HG03135 (cell line): ENCODE results near the gene PPP2R5C.

ENCODE experiments used
- ATAC-seq: cut with Tn5 transposase; IDR thresholded peaks from one replicate; pipeline ENCODE4 v1.9.1; 2021; ENCODE audit warnings: mild to moderate bottlenecking, moderate library complexity; ENCODE audit not compliant: unreplicated experiment

Gene PPP2R5C

DNA sequence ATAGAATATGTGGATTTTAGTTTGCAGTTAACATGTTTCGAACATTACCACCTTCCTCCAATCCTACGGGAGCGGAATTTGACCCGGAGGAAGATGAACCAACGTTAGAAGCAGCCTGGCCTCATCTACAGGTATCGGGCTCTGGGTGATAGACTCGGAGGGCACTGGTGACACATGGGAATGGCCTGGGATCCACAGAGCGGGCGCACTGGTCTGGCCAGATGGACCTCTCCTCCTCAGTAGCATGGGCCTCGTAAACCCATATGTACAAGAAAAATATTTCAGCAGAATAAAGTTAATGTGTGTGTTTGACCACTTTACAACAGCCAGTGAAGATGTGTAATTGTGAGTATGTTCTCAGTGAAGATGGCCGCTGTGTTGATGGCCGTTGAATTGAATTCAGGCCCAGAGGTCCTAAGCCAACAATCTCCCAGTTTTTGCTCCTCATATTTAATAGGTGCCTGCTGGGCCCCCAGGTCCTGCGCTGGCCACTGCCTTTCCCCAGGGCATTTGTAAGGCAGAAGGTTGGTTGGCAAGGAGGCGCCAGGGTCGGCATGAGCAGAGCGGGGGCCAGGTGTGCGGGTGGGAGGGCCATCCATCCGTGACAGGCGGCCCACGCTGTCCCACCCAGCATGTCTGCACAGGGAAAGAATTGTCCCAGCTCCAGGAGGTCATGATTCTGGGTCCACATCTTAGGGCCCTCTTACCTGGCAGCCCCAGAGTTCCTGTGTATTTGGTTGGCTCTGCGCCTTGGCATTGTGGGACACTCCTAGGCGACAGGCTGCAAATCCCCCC, 120.8 kb downstream of the PPP2R5C start:
- ATAC-seq: no peak

DNA sequence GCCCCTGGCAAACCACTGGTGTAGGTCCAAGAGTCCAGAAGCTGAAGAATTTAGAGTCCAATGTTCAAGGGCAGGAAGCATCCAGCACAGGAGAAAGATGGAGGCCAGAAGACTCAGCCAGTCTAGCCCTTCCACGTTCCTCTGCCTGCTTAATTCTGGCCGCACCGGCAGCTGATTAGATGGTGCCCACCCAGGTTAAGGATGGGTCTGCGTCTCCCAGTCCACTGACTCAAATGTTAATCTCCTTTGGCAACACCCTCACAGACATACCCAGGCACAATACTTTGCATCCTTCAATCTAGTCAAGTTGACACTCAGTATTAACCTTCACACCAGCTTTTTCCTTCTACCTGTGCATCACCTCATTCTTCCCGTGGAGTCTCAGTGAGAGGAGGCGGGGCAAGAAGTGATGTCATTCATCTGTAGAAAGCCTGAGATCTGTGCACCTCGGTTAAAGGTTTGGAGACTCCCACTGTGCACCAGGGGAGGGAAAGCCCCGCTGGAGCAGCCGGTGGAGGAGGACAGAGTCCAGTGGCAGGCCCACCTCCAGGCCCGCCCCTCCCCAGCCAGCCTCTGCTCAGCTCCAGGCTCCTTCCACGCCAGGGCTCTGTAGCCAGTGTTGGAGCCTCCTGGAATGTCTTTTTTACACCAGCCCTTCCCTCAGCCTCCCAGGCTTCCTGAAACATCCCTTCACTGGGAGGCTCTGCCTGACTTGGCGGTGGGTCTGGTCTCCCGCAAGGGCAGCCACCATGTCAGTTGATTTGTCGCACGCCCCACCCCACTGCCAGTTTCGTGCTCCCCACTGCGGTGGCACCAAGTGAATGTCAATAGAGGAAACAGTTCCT, 122.8 kb downstream of the PPP2R5C start:
- ATAC-seq: no peak

DNA sequence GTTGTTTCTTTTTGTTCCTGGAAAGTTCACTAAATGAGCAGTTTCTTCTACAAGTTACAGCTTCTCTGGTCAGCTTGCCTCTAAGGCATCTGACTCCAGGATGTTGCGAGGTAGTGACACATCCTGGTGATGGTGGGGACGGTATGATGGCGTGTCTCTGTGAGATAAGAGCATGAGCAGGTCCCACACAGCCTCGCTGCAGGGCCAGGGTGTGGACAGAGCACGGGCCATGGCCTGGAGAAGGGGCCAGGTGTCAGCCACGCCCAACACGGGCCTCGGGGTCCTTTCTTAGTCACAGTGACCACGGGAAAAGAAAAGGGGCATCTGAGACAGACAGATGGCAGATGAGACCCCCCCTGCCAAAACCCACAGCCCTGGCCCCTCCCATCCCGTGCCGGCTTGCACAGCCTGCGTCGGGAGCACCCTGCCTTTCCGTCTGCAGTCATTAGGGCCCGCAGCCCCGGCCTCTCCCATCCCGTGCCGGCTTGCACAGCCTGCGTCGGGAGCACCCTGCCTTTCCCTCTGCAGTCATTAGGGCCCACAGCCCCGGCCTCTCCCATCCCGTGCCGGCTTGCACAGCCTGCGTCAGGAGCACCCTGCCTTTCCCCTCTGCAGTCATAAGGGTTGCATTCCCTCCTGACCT, 123.5 kb downstream of the PPP2R5C start:
- ATAC-seq: no peak

DNA sequence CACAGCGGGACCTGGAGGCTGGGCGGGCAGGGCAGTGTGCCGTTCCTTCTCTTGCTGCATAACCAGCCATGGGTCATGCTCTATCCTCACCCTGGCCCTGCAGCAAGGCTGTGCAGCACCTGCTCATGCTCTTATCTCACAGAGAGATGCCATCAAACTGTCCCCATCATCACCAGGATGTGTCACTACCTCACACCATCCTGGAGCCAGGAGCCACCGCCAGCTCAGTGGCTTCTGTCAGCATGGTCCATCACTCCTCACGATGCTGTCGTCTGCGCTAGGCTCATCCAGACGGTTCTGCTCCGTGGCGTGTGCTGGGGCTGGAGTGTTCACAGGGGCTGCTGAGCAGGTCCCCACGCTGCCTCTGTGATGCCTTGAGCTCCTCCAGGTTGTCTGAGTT, 125.7 kb downstream of the PPP2R5C start:
- ATAC-seq: no peak

DNA sequence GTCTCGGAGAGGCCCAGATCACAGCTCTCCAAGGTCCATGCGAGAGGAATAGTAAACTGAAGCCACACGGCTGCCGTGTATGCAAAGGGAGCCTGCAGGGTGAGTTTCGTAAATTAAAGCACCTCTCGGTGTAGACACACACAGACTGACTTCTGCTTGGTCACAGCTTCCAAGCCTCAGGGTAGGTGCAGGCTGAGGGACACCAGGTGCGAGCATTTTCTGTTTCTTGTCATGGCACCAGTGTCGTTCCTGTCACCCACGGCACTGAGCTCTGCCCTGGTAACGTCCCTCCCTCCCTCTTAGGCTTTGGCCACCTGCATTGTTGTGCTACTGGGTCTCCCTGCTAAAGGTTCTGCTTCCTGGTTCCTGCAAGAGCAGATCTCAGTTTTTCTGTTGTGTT, 126.7 kb downstream of the PPP2R5C start:
- ATAC-seq: no peak

DNA sequence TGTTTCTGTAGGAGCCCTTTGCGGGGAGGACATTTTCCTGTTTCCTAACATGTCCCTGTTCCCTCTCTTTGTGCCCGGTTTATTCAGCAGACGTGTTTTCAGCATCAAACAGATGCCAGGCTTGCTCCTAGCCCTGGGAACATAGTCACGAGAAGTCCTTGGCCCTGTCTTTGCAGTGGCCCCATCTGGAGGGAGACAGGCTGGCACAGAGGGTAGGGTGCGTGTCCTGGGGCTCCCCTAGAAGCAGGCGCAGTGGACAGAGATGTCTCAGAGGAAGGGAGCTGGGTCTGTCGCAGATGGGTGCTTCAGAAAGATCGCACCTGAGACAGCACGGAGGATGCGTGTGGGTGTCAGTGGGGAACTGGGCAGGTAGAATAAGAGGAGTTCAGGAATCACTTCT, 127.9 kb downstream of the PPP2R5C start:
- ATAC-seq: no peak

DNA sequence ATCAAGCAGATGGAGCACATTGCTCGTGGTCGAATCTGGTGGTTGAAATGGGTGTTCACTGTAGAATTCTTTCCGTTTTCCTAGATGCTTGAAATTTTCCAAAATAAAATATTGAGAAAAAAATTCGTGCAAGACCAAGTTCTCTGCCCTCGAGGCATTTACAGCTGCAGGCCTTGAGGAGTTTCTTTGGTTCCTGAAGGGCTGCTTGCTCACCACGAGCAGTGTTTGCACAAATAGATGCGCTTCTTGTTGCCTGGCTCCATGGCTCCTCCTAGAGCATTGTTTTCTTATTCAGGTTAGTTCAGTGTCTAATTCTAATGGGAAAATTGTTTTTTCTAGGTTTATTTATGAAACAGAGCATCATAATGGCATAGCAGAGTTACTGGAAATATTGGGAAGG, 128.4 kb downstream of the PPP2R5C start:
- no peak for ATAC-seq

DNA sequence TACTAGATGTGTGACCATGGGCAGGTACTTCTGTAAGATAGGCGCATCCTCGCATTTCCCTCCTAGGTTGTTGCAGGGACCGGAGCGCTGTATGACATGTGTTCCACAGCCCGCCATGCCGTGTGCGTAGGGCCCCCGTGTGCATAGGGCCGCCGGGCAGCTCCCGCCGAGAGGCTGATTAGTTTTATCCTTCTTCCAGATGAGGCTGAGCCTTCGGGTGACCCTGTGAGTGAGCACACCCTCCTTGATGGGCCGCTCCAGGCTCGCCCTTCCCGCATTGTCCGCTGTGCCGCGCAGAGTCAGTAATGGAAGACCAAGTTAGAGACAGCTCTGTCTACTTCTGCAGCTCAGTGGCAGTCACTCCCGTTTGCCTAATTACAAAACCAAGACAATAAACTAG, 130.0 kb downstream of the PPP2R5C start:
- no peak for ATAC-seq

DNA sequence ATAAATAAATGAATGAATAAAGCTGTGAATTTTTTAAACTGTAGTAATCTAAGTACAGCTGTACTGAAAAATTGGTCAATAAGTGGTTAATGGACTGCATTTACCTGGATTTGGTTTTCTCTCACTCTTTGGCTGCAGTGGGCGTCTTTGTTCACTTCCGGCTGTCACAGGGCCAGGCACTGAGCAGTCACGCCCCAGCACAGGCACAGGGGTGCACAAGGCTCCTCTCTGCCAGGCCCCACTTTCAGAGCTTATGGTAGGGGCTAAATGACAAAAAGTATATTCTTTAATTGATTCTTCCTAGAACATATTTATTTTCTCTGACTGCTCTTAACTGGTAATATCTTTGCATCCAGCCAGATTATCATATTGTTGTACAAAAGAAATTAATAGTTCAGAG, 132.2 kb downstream of the PPP2R5C start:
- ATAC-seq: no peak

DNA sequence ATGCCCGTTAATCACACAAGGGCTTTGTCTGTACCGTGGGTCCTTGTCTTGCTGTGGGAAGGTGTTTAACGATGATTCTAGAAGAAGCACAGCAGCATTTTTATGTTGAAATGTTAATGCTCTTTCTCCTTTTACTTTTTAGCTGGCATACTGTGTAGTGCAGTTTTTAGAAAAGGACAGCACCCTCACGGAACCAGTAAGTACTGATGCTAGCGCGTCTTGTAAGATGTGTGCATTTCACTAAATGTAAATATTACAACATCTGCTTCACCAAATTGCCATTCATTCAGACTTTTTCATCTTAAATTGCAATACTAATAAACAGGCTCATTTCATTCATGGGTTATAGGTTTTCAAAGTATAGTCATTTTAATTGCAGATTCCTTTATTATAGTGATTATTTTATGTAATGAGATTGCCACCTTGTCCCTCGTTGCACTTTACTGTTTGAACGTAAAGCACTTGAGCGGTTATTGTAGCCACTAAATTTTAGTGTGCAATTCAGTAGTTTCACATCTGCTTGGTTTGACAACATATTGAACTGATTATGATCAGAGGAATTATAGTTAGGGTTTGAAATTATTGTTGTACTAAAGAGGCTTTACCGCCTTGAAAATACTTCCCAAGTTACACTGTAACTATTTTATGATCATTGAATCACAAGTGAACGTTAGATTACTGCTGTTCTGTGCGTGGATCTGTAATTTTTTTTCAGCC, 133.0 kb downstream of the PPP2R5C start:
- no peak for ATAC-seq

DNA sequence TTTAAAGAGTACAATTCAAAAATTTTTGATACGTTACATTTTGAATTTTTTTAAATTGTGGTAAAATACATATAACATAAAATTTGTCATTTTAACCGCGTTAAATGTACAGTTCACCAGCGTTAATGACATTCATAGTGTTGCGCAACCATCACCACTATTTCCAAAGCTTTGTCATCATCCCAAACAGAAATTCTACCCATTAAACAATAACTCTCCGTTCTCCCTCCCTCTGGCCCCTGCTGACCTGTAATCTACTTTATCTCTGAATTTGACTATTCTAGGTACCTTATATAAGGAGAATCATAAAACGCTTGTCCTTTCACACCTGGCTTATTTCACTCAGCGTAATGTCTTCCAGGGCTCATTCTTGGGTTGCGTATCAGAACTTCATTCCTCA, 133.7 kb downstream of the PPP2R5C start:
- no peak for ATAC-seq

DNA sequence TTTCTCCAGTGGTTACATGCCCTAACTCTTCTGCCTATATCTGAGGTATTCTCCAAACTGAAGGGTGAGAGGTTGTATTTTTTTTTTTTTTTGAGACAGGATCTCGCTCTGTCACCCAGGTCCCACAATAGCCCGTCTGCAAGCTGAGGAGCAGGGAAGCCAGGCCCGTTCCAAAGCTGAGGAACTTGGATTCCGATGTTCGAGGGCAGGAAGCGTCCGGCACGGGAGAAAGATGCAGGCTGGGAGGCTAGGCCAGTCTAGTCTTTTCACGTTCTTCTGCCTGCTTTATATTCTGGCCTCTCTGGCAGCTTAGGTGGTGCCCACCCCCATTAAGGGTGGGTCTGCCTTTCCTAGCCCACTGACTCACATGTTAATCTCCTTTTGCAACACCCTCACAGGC, 135.8 kb downstream of the PPP2R5C start:
- no peak for ATAC-seq

DNA sequence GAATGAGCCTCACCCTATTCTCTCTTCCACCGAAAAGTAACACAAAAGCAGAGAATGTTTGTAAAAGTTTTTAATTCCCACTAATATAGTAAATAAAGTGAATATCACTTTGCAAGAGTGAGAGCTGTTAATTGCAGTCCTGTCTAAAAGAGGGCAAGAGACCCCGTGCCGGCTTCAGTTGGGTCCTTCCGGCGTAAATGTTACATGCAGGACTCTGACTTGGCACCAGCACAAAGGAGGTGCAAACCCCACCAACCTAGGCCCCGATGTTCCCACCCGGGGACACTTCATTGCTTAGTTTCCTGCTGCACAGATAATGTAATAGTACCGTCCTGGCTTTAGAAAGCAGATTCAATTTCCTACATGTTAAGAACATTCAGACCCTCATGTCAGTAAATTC, 136.9 kb downstream of the PPP2R5C start:
- ATAC-seq: no peak

DNA sequence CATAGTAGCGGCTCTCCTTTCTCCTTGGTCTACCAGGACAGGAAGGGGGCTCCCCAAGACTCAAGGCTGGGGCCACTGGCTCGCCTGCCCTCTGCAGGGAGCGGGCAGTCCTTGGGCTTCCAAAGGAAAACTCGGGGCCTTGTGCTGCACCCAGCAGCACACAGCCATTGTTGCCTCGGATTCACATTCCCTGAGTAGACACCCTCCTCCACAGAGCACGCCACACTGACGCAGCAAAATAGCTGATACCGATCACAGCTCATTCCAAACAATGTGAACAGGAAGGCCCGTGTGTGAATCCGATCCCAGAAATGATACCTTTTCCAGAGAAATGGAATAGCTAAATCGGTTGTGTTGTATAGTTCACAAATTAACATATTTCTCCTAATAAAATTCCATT, 137.8 kb downstream of the PPP2R5C start:
- ATAC-seq: no peak

DNA sequence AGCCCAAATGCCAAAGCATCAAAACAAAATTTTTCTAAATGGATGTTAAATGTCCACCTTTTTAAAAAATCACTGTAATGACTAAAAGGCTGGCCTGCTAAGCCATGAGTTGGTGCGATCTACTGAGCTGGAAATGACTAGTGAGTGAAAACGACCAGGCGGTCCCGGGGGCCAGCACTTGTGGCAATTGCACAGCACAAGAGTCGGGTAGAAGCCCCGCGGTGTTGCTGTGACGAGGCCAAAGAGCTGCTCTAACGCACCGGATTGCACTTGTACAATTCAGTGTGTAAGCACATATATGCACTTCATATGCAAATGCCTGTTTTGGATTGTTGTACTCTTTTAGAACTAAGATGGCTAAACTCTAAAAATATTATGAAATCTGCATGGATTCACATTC, 138.7 kb downstream of the PPP2R5C start:
- no peak for ATAC-seq

DNA sequence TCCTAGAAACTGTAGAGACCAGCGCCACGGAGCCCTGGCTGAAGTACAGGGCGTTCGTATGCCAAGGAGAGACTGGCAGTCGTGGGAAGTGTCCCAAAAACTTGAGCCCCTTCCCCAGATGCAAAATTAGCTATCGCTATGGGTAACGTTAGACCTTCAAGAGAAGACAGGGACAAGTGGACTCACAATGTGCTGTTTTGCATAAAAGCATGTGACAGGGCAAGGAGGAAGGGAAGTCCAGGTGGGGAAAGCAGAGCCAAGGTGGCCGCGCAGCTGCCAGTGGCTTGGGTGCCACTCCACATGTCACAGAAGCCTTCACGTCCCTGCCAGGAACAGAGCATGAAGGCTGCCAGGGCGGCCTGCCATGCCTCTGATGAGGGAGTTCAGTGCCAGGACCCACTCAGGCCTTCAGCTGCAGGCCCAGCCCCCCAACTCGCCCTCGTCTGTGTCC, 141.6 kb downstream of the PPP2R5C start:
- no peak for ATAC-seq

DNA sequence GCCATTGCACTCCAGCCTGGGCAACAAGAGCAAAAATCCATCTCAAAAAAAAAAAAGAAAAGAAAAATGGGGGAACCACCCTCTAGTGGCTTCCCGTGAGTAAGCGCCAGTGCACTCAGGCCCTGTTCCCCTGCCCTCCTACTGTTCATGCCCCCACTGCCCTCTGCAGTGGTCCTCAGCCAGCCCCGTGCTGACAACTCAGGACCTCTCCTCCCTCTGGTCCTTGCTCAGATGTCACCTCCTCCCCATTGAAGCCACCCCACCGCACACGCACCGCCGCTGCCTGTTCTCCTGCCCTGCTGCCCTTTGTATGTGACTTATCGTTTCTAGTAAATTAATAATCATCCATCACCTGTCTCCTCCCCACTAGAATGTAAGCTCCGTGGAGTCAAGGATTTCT, 144.1 kb downstream of the PPP2R5C start:
- ATAC-seq: no peak

DNA sequence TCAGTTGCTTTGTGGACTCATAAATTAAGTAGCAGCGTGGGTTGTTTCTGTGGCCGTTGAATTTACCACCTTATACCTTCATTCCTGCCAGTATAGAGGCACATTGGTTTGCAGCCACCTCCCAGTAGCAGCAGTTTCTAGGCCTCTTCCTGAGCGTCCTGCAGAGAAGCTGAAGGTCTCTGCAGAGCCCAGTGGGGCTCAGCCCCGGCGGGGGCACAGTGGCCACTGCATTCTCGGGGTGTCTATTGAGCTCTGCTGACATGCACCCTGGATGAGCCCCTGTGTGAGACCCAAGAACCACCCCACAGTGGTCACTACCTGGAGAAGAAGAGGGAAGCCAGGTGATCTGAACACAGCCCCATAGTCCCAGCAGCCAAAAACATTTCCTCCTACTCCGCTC, 145.1 kb downstream of the PPP2R5C start:
- no peak for ATAC-seq

DNA sequence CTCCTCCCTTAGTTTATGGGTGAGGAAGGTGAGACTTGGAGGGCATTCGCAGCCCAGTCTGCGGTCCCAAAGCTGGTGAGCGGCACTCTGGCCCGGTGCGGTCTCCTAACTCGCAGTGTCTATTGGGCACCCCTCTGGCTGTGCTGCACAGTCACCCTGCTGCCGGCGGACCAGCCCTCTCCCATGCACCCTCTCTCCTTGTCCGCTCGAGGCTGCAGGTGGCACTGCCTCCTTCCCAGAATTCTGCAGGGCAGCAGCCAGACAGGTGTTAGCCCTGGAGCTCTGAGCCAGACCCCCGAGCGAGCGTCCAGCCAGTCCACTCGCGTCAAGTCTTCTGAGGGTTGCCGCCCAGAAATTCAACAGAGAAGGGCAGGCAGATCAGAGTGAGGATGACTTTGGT, 146.1 kb downstream of the PPP2R5C start:
- no peak for ATAC-seq

DNA sequence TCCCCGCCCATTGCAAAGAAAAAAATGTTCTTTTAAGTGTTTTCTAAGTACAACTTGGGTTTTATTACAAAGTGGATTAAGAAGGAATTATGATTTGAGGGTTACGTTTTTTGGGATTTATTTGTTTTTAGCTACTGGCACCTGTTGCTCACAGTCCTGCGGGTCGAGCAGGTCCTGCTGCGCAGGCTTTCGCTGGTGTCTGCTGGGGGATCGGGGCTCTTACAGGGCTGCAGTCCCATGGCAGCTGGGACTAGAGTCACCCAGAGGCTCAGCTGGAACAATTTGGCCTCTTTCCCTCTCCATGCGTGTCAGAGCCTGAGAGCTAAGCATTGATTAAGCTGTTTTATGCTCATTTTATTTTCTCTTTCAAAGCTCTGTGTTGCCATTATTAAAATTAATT, 147.3 kb downstream of the PPP2R5C start:
- no peak for ATAC-seq
